ENCODE measurements around the gene ZBTB46.

The ZBTB46 gene

DNA sequence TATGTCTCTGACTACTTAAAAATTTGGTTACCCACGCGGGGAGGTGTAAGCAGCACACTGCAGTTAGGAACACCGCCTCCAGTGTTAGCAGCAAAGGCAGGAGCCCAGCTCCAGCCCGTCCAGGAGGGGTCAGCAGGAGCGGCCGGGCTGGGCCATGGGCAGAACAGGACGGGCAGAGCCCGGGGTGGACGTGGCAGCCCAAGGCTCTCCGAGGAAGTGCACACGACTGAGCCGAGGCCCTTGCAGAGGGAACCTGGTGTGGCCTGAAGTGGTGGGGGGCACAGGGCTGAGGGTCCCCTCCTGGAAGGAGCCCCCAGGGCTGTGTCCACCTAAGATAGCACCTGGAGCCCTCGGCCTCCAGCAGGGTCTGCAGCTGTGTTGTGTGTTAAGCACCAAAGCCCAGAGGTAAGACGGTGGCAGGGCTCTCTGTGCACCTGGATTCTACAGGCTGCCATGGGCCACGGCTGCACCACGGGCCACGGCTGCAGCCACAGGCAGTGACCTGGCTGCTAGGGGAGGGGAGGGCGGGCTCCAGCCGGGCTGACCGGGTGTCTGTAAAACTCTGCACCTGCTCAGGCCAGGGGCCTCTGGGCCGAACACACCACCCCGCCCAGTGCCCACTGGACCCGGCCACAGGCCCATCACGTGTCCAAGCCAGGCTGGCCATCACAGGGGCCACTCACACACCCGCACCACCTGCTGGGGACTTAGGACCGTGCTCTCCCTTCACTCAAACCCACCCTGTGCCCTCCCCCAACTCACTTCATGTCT lies 84.9 kb downstream of the ZBTB46 start:
- no peak overlapping the region for H3K27ac ChIP-seq
- peaks cover 0 to 1% of the 10 kb centered on the region in 2 experiments for H3K4me1 ChIP-seq (ENCODE audit: control insufficient read depth in 1 of 2, insufficient read depth in 1 of 2, low read depth in 1 of 2, low read length in 1 of 2)
- H3K27me3 ChIP-seq, result peaks cover 15% of the 10 kb centered on the region
- H3K9me3 ChIP-seq, result no peaks in the 10 kb centered on the region
- peaks cover 20% of the 10 kb centered on the region for H3K36me3 ChIP-seq
- H3K4me3 ChIP-seq (ENCODE audit: low read depth in 1 of 2, low read length in 1 of 2), result no peak overlapping the region
- no peak for TF ChIP-seq CTCF (IDR thresholded peaks at IDR 0.05)

DNA sequence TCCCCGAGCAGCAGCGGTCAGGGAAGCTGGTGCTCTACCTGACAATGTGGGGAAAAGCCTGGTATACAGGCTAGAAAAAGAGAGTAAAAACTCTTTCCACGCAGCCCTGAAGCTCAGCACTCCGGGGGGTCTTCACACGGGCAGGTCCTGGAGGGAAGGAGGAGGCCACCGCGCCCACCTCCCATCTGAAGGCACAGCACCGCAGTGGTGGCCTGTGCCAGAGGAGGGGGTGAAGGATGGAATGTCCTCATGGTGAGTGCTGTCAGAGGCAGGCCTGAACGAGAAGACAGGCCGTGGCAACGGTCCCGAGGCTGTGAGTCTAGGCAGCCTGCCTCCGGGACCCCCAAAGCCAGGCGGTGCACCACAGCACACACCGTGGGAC lies 85.6 kb downstream of the ZBTB46 start:
- Histone ChIP-seq H3K4me3 (ENCODE audit: low read depth in 1 of 2, low read length in 1 of 2) (no peak overlapping the region), H3K4me1 (ENCODE audit: control insufficient read depth in 1 of 2, insufficient read depth in 1 of 2, low read depth in 1 of 2, low read length in 1 of 2) (peaks cover 6 to 9% of the 10 kb centered on the region in 2 experiments), H3K27ac (no peak overlapping the region), H3K9me3 (no peaks in the 10 kb centered on the region), H3K36me3 (peaks cover 20% of the 10 kb centered on the region), H3K27me3 (peaks cover 8% of the 10 kb centered on the region)
- TF ChIP-seq CTCF (IDR thresholded peaks at IDR 0.05), result no peak

DNA sequence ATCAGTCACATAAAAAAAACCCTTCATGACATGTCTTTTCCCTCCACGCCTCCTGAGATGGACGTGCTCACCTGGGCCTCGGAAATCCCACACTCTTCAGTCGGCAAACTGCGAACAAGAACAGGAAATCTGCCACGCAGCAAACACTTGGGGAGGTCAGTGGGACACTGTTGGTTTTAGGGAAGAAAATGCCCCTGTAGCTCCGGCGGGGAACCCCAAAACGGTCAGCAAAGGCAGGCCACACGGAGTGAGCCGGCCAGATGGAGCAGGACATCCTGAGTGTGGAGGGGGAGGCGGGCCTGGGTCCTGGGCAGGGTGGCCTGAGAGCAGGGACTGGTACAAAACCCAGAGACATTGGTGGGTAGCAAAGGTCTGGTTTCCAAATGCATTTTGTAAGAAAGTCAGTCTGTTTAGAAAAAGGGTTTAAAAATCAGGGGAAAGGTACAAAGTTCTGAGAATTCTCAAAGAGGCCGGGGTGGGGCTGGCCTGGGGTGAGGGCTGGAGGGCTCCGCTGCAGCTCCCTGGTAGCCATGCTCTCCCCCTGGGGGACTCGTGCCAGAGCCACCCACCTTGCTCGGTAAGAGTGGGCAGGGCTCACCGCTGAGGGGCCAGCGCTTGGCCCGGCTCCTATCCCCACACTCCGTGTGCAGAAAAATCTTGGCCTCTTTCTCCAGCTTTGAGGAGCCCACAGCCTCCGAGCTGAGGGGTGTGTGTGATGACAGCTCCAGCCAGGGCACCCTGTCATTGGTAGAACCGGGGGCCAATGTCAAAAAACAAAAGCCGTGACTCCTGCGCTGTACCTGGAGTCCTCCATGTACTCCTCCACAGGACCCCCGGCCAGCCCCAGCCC lies 86.3 kb downstream of the ZBTB46 start:
- Histone ChIP-seq H3K36me3 (peaks cover 20% of the 10 kb centered on the region), H3K27ac (no peak overlapping the region), H3K4me3 (ENCODE audit: low read depth in 1 of 2, low read length in 1 of 2) (no peak overlapping the region), H3K9me3 (no peaks in the 10 kb centered on the region), H3K27me3 (peaks cover 2% of the 10 kb centered on the region), H3K4me1 (ENCODE audit: control insufficient read depth in 1 of 2, insufficient read depth in 1 of 2, low read depth in 1 of 2, low read length in 1 of 2) (peaks cover 8 to 12% of the 10 kb centered on the region in 2 experiments)
- TF ChIP-seq CTCF (IDR thresholded peaks at IDR 0.05), result no peak

GRCh38 chr20:63744158-63744557 lies 86.9 kb downstream of the ZBTB46 start:
- peaks cover 10 to 14% of the 10 kb centered on the region in 2 experiments for H3K4me1 ChIP-seq (ENCODE audit: control insufficient read depth in 1 of 2, insufficient read depth in 1 of 2, low read depth in 1 of 2, low read length in 1 of 2)
- no peak for TF ChIP-seq CTCF (IDR thresholded peaks at IDR 0.05)
- H3K27ac ChIP-seq, result no peak overlapping the region
- peaks cover 20% of the 10 kb centered on the region for H3K36me3 ChIP-seq
- H3K9me3 ChIP-seq, result no peaks in the 10 kb centered on the region
- H3K27me3 ChIP-seq, result peaks cover 2% of the 10 kb centered on the region
- H3K4me3 ChIP-seq (ENCODE audit: low read depth in 1 of 2, low read length in 1 of 2), result no peak overlapping the region

- peaks cover 20% of the 10 kb centered on the region for H3K36me3 ChIP-seq
- H3K27ac ChIP-seq, result no peak overlapping the region
- peaks cover 17 to 21% of the 10 kb centered on the region in 2 experiments for H3K4me1 ChIP-seq (ENCODE audit: control insufficient read depth in 1 of 2, insufficient read depth in 1 of 2, low read depth in 1 of 2, low read length in 1 of 2)
- H3K27me3 ChIP-seq, result peaks cover 9% of the 10 kb centered on the region
- no peaks in the 10 kb centered on the region for H3K9me3 ChIP-seq
- TF ChIP-seq CTCF (IDR thresholded peaks at IDR 0.05), result no peak
- H3K4me3 ChIP-seq (ENCODE audit: low read depth in 1 of 2, low read length in 1 of 2), result no peak overlapping the region
Observed at GRCh38 chr20:63743210-63743970, 87.7 kb downstream of the ZBTB46 start.

Measured in neutrophil (primary cell).